ENCODE results near the gene AGER. TPM values are rescaled to one million over a fixed set of nuclear protein-coding genes. Genes with fewer than 3 reads are reported as not detected.
A peak's percentile ranks its signal among the peaks of the same experiment; 100 is the strongest.

The AGER gene
- total and polyA plus RNA-seq, 9 of the 15 experiments (the other 6 are each of a cell fraction or from before 2014, with no cell fraction given), result 1.2 to 11.5 (median 4.1) TPM

DNA sequence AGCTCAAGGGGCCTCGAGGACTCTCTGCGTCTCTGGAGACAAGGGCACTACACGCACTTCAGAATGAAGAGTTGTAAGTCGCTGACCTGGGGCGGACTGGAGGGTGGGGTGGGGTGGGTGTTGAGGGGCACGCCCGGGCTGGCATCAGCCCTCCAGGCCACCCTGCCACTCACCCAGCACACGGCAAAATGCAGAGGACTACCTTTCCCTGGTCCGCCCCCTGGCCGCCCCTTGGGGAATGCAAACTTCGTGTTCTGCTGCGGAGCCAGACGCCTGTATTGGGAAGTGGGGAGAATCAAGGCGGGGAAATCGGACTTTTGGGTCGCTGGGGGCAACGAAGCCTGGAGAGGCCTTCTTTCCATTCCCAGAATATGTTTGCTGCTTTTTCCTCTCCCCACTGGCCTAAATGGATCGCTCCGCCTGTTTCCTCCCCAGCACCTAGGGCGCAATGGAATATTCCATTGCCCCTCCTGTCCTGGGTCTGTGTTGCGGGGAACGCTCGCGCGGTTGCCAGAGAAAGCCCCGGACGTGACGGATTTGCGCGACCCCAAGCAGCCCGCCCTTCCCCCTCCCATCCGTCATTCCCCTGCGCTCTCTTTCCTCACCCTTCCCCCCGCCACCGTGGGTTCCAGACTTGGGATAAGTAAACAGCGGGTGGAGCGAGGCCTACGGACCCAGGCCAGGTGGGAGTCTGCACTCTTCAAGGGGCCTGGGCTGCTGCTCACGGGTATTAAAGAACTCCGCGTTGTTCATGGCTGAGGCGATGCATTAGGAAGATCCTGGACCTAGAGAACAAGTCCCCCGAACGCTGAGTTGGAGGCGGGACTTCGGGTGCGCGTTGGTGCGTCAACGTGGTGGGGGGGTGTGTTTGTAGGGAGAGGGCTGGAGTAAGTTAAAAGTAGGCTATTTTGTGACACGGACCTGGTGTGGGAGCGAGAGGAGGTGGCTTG is 30.2 kb downstream of the AGER start, which contains the start of gene PPT2 (continued):
- TF ChIP-seq ZFP36 (IDR thresholded peaks at IDR 0.05; ENCODE audit: low read depth, low read length, partially characterized antibody), result peak; percentile 1
- no peak for TF ChIP-seq ELF1 (tag; IDR thresholded peaks at IDR 0.05)
- peak; percentile 99 for TF ChIP-seq CREB1 (IDR thresholded peaks at IDR 0.05)
- peak; percentile 99 for TF ChIP-seq CREB1 (CRISPR knock-in tag; IDR thresholded peaks at IDR 0.05)
- TF ChIP-seq SAFB2 (IDR thresholded peaks at IDR 0.05; ENCODE audit: borderline replicate concordance, low read depth, low read length, severe bottlenecking), result no peak
- peak in 1 of 2 experiments; percentile 51; a peak in 1 of 4 replicates for TF ChIP-seq SRF (CRISPR knock-in tag; IDR thresholded peaks at IDR 0.05)
- TF ChIP-seq, protein P1, sequence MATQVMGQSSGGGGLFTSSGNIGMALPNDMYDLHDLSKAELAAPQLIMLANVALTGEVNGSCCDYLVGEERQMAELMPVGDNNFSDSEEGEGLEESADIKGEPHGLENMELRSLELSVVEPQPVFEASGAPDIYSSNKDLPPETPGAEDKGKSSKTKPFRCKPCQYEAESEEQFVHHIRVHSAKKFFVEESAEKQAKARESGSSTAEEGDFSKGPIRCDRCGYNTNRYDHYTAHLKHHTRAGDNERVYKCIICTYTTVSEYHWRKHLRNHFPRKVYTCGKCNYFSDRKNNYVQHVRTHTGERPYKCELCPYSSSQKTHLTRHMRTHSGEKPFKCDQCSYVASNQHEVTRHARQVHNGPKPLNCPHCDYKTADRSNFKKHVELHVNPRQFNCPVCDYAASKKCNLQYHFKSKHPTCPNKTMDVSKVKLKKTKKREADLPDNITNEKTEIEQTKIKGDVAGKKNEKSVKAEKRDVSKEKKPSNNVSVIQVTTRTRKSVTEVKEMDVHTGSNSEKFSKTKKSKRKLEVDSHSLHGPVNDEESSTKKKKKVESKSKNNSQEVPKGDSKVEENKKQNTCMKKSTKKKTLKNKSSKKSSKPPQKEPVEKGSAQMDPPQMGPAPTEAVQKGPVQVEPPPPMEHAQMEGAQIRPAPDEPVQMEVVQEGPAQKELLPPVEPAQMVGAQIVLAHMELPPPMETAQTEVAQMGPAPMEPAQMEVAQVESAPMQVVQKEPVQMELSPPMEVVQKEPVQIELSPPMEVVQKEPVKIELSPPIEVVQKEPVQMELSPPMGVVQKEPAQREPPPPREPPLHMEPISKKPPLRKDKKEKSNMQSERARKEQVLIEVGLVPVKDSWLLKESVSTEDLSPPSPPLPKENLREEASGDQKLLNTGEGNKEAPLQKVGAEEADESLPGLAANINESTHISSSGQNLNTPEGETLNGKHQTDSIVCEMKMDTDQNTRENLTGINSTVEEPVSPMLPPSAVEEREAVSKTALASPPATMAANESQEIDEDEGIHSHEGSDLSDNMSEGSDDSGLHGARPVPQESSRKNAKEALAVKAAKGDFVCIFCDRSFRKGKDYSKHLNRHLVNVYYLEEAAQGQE (IDR thresholded peaks at IDR 0.05; ENCODE audit: borderline replicate concordance), result no peak; the same call in 1 of the 2 replicates
- TF ChIP-seq, protein P1 (CRISPR knock-in tag; IDR thresholded peaks at IDR 0.05; ENCODE audit: low read depth), result peak; percentile 61; the same call in 1 of the 2 replicates
- peak; percentile 92 for TF ChIP-seq TCF7L2 (IDR thresholded peaks at IDR 0.05; ENCODE audit: low read depth, low read length)
- peak; percentile 83 for TF ChIP-seq SP1 (CRISPR knock-in tag; IDR thresholded peaks at IDR 0.05)
- 0 out of 2 replicates have a peak, but pooled peaks have one; percentile 19 for TF ChIP-seq MIER1 (IDR thresholded peaks at IDR 0.05; ENCODE audit: low read depth)
- TF ChIP-seq, protein P2, sequence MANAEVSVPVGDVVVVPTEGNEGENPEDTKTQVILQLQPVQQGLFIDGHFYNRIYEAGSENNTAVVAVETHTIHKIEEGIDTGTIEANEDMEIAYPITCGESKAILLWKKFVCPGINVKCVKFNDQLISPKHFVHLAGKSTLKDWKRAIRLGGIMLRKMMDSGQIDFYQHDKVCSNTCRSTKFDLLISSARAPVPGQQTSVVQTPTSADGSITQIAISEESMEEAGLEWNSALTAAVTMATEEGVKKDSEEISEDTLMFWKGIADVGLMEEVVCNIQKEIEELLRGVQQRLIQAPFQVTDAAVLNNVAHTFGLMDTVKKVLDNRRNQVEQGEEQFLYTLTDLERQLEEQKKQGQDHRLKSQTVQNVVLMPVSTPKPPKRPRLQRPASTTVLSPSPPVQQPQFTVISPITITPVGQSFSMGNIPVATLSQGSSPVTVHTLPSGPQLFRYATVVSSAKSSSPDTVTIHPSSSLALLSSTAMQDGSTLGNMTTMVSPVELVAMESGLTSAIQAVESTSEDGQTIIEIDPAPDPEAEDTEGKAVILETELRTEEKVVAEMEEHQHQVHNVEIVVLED (CRISPR knock-in tag; IDR thresholded peaks at IDR 0.05), result peak; percentile 86
- TF ChIP-seq L3MBTL2 (IDR thresholded peaks at IDR 0.05), result no peak; the same call in 1 of the 2 replicates
- TF ChIP-seq LARP7 (IDR thresholded peaks at IDR 0.05), result 0 out of 2 replicates have a peak, but pooled peaks have one; percentile 69
- TF ChIP-seq HCFC1 (IDR thresholded peaks at IDR 0.05; ENCODE audit: low read depth, low read length), result peak; percentile 83
- TF ChIP-seq, protein P3, sequence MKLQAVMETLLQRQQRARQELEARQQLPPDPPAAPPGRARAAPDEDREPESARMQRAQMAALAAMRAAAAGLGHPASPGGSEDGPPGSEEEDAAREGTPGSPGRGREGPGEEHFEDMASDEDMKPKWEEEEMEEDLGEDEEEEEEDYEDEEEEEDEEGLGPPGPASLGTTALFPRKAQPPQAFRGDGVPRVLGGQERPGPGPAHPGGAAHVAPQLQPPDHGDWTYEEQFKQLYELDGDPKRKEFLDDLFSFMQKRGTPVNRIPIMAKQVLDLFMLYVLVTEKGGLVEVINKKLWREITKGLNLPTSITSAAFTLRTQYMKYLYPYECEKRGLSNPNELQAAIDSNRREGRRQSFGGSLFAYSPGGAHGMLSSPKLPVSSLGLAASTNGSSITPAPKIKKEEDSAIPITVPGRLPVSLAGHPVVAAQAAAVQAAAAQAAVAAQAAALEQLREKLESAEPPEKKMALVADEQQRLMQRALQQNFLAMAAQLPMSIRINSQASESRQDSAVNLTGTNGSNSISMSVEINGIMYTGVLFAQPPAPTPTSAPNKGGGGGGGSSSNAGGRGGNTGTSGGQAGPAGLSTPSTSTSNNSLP (IDR thresholded peaks at IDR 0.05; ENCODE audit: borderline replicate concordance, low read depth, low read length), result no peak
